GM23338 (cell line): Measurements from ENCODE around the gene DHRS7B. TPM values are rescaled to one million over a fixed set of nuclear protein-coding genes. Genes with fewer than 3 reads are reported as not detected.

Experiments used
- ATAC-seq: fragments of 200-7000 bp; cut with Tn5 transposase; 3 replicates; pipeline ENCODE4 v1.9.1; 2020
- DNase-seq: peaks from one replicate; pipeline ENCODE4 v3.0.0-alpha.2; 2015; ENCODE audit warnings: low spot score
- H2AFZ ChIP-seq: fragments of 200-600 bp; sonication (generic); 2 replicates; pipeline ENCODE4 v1.8.0; 2016; ENCODE audit warnings: antibody characterized with exemption, mild to moderate bottlenecking, moderate library complexity
- H3F3A ChIP-seq: fragments of 200-600 bp; sonication (generic); replicated peaks from 2 replicates; pipeline ENCODE4 v1.8.0; 2017; ENCODE audit warnings: antibody characterized with exemption, mixed run types, low read depth
- H3K27ac ChIP-seq: fragments of 200-600 bp; sonication (generic); 2 replicates; pipeline ENCODE4 v1.6.1; 2016; ENCODE audit warnings: low read depth
- H3K27me3 ChIP-seq: fragments of 200-600 bp; sonication (generic); 2 replicates; pipeline ENCODE4 v1.8.0; 2016; ENCODE audit warnings: mild to moderate bottlenecking, mixed run types, moderate library complexity; ENCODE audit not compliant: insufficient read depth
- H3K36me3 ChIP-seq: fragments of 200-600 bp; sonication (generic); 2 replicates; pipeline ENCODE4 v1.8.0; 2016; ENCODE audit warnings: mild to moderate bottlenecking; ENCODE audit not compliant: insufficient read depth
- H3K4me1 ChIP-seq: fragments of 200-600 bp; sonication (generic); 2 replicates; pipeline ENCODE4 v1.8.0; 2016; ENCODE audit warnings: mild to moderate bottlenecking, moderate library complexity; ENCODE audit not compliant: insufficient read depth
- H3K4me2 ChIP-seq: fragments of 200-600 bp; sonication (generic); 2 replicates; pipeline ENCODE4 v1.7.1; 2017; ENCODE audit warnings: mixed run types
- H3K4me3 ChIP-seq: fragments of 200-600 bp; sonication (generic); 2 replicates; pipeline ENCODE4 v1.6.1; 2016; ENCODE audit warnings: mixed run types
- H3K79me2 ChIP-seq: fragments of 200-600 bp; sonication (generic); replicated peaks from 2 replicates; pipeline ENCODE4 v1.8.0; 2017; ENCODE audit warnings: mild to moderate bottlenecking; ENCODE audit not compliant: insufficient read depth
- H3K9me2 ChIP-seq: fragments of 200-600 bp; sonication (generic); 2 replicates; pipeline ENCODE4 v1.8.0; 2017; ENCODE audit not compliant: insufficient read depth
- H4K20me1 ChIP-seq: fragments of 200-600 bp; sonication (generic); replicated peaks from 2 replicates; pipeline ENCODE4 v1.8.0; 2017; ENCODE audit warnings: mild to moderate bottlenecking; ENCODE audit not compliant: insufficient read depth
- H3K27ac Mint-ChIP-seq: 2 replicates; pipeline ENCODE4 v1.8.0; 2020; ENCODE audit warnings: inconsistent platforms, mild to moderate bottlenecking, moderate library complexity, mixed read lengths
- H3K27me3 Mint-ChIP-seq: 3 replicates; pipeline ENCODE4 v1.8.0; 2022; ENCODE audit warnings: low read depth, mild to moderate bottlenecking, moderate library complexity, mixed read lengths, inconsistent platforms; ENCODE audit not compliant: insufficient read depth, poor library complexity
- H3K36me3 Mint-ChIP-seq: 3 replicates; pipeline ENCODE4 v1.8.0; 2021; ENCODE audit warnings: low read depth, mild to moderate bottlenecking, inconsistent platforms, moderate library complexity, mixed read lengths
- H3K4me1 Mint-ChIP-seq: 3 replicates; pipeline ENCODE4 v1.8.0; 2020; ENCODE audit warnings: mild to moderate bottlenecking, inconsistent platforms, mixed read lengths
- H3K4me3 Mint-ChIP-seq: 3 replicates; pipeline ENCODE4 v1.8.0; 2021; ENCODE audit warnings: moderate library complexity, mild to moderate bottlenecking, inconsistent platforms, mixed read lengths
- H3K9me3 Mint-ChIP-seq: 3 replicates; pipeline ENCODE4 v1.8.0; 2020; ENCODE audit warnings: moderate library complexity, mild to moderate bottlenecking, inconsistent platforms, mixed read lengths
- CREB1 ChIP-seq: fragments of 250-450 bp; sonication (Bioruptor Pico); IDR thresholded peaks from 2 replicates; pipeline ENCODE4 v1.5.0; 2020; ENCODE audit warnings: low read depth, mild to moderate bottlenecking, moderate library complexity
- EZH2 ChIP-seq: fragments of 200-600 bp; sonication (generic); IDR thresholded peaks from one replicate; pipeline ENCODE4 v1.8.0; 2017; ENCODE audit warnings: antibody characterized with exemption, mild to moderate bottlenecking, low read depth; ENCODE audit not compliant: unreplicated experiment
- JUNB ChIP-seq: IDR thresholded peaks from one replicate; pipeline ENCODE4 v1.6.1; 2016; ENCODE audit warnings: antibody characterized with exemption; ENCODE audit not compliant: unreplicated experiment
- POLR2AphosphoS5 ChIP-seq: IDR thresholded peaks from 2 replicates; pipeline ENCODE4 v1.6.1; 2016; ENCODE audit warnings: antibody characterized with exemption, low read depth
- STAT1 ChIP-seq: IDR thresholded peaks from one replicate; pipeline ENCODE4 v1.6.1; 2016; ENCODE audit warnings: antibody characterized with exemption; ENCODE audit not compliant: unreplicated experiment
- ZNF114 ChIP-seq: fragments of 250-450 bp; sonication (Bioruptor Pico); IDR thresholded peaks from 2 replicates; pipeline ENCODE4 v1.5.0; 2020; ENCODE audit warnings: mild to moderate bottlenecking, moderate library complexity
- polyA plus RNA-seq: library from polyadenylated mRNA; unstranded; fragments of >200 nt; fragmentation: Nextera tagmentation; extraction: Ambion mirVana; gene quantifications from 2 replicates; pipeline ENCODE4 v1.2.1, GENCODE V29; 2016
- total RNA-seq: library from RNA; depleted of rRNA; stranded (reverse); fragments of >200 nt; shearing (Covaris generic); gene quantifications from 2 replicates; pipeline ENCODE4 v1.2.3, GENCODE V29; 2014
- TF ChIP-seq, protein P1 (sequence below), 2 experiments: fragments of 200-600 bp in 1 of 2; sonication (generic) in 1 of 2; conservative IDR thresholded peaks; 2 replicates each; pipeline versions ENCODE4 v1.5.1 to v1.6.1; 2016 to 2017; ENCODE audit warnings: antibody characterized with exemption in 2 of 2, low read depth in 2 of 2, mild to moderate bottlenecking in 2 of 2, moderate library complexity in 1 of 2
- TF ChIP-seq, protein P2 (sequence below): IDR thresholded peaks from one replicate; pipeline ENCODE4 v1.6.1; 2018; ENCODE audit warnings: antibody characterized with exemption; ENCODE audit not compliant: unreplicated experiment
- TF ChIP-seq, protein P3 (sequence below): IDR thresholded peaks from 2 replicates; pipeline ENCODE4 v1.6.1; 2016; ENCODE audit warnings: antibody characterized with exemption

Gene DHRS7B
- total and polyA plus RNA-seq, 2 experiments from 2014 or later = 26.6 to 27.9 TPM

DNA sequence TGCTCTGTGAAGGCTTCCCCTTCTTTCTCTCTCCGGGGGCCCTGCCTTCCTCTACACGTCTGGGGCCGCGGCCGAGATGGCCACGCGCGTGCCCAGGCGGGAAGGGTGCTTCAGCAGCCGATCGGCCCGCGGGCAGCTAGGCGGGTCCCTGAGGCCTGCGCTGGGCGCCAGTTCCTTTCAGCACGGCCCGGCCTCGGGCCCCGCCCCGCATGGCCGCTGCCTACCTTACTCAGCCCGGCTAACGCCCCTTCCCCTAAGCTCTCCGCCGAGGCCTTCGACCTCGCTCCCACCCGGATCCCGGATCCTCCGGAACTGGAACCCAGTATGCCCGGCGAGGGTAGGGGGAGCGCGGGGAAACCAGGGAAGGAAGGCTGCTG lies 86.9 kb downstream of the DHRS7B start (continued):
- TF ChIP-seq, protein P1, sequence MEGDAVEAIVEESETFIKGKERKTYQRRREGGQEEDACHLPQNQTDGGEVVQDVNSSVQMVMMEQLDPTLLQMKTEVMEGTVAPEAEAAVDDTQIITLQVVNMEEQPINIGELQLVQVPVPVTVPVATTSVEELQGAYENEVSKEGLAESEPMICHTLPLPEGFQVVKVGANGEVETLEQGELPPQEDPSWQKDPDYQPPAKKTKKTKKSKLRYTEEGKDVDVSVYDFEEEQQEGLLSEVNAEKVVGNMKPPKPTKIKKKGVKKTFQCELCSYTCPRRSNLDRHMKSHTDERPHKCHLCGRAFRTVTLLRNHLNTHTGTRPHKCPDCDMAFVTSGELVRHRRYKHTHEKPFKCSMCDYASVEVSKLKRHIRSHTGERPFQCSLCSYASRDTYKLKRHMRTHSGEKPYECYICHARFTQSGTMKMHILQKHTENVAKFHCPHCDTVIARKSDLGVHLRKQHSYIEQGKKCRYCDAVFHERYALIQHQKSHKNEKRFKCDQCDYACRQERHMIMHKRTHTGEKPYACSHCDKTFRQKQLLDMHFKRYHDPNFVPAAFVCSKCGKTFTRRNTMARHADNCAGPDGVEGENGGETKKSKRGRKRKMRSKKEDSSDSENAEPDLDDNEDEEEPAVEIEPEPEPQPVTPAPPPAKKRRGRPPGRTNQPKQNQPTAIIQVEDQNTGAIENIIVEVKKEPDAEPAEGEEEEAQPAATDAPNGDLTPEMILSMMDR (conservative IDR thresholded peaks at IDR 0.05; ENCODE audit: low read depth in 2 of 2) = no peak
- TF ChIP-seq ZNF114 (CRISPR knock-in tag) (no peak), JUNB (no peak)
- TF ChIP-seq, protein P2, sequence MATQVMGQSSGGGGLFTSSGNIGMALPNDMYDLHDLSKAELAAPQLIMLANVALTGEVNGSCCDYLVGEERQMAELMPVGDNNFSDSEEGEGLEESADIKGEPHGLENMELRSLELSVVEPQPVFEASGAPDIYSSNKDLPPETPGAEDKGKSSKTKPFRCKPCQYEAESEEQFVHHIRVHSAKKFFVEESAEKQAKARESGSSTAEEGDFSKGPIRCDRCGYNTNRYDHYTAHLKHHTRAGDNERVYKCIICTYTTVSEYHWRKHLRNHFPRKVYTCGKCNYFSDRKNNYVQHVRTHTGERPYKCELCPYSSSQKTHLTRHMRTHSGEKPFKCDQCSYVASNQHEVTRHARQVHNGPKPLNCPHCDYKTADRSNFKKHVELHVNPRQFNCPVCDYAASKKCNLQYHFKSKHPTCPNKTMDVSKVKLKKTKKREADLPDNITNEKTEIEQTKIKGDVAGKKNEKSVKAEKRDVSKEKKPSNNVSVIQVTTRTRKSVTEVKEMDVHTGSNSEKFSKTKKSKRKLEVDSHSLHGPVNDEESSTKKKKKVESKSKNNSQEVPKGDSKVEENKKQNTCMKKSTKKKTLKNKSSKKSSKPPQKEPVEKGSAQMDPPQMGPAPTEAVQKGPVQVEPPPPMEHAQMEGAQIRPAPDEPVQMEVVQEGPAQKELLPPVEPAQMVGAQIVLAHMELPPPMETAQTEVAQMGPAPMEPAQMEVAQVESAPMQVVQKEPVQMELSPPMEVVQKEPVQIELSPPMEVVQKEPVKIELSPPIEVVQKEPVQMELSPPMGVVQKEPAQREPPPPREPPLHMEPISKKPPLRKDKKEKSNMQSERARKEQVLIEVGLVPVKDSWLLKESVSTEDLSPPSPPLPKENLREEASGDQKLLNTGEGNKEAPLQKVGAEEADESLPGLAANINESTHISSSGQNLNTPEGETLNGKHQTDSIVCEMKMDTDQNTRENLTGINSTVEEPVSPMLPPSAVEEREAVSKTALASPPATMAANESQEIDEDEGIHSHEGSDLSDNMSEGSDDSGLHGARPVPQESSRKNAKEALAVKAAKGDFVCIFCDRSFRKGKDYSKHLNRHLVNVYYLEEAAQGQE = no peak
- TF ChIP-seq, protein P3, sequence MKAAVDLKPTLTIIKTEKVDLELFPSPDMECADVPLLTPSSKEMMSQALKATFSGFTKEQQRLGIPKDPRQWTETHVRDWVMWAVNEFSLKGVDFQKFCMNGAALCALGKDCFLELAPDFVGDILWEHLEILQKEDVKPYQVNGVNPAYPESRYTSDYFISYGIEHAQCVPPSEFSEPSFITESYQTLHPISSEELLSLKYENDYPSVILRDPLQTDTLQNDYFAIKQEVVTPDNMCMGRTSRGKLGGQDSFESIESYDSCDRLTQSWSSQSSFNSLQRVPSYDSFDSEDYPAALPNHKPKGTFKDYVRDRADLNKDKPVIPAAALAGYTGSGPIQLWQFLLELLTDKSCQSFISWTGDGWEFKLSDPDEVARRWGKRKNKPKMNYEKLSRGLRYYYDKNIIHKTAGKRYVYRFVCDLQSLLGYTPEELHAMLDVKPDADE = no peak

DNA sequence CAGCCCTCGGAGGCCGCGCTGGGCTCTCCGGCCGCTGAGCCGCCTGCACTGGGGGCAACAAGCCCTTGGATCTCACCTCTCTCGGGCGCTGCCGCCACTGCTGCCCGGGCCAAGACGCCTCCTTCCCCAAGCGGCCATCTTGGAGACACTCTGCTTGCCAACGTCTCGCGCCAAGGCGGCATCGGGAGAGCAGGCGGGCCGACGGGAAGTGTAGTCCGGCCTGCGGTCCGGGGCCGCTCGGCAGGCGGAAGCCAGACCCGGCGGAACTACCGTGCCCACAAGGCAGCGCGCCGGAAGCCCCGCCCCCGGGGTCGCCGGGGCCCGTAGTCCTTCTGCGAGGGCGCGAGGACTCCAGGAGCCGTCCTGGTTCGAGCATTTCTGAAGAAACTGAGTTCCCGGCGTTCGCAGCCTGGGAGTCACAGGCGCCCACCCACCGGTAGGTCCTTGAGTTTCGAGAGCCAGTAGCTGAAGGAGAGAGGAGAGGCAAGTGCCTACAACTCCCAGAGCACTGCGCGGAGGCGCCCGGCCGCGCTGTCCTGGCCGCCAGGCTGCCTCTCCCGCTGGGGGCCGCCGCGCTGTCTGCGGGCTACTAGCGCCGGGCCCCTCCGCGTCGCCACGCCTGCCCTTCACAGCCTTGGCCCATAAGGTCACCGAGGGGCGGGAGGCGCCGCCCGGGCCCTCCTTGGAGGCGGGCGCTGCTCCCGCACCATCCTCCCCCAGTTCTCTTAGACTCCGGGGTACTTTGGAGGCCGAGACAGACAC lies 87.4 kb downstream of the DHRS7B start, which contains the start of gene TMEM11:
TMEM11 (minus strand) TSS at position 147 of the 762 bp plus-strand sequence; CDS start at position 138, 9 bp downstream.
- Histone ChIP-seq H3F3A (peaks cover 6% of the 10 kb centered on the region), H3K4me2 (peak within 1 kb of the TSS; percentile 98), H3K27ac (peak within 1 kb of the TSS; percentile 99), H3K4me3 (peak within 1 kb of the TSS; percentile 98), H3K9me2 (no peaks in the 10 kb centered on the region), H3K27me3 (no peaks in the 10 kb centered on the region), H4K20me1 (peaks cover 43% of the 10 kb centered on the region), H2AFZ (peak within 1 kb of the TSS; percentile 92; the same call in 1 of the 2 replicates), H3K79me2 (peaks cover 59% of the 10 kb centered on the region), H3K4me1 (peaks cover 21% of the 10 kb centered on the region), H3K36me3 (peaks cover 6% of the 10 kb centered on the region; the same call in 1 of the 2 replicates)
- Mint-ChIP-seq H3K9me3 (no peaks in the 10 kb centered on the region), H3K4me3 (peak within 1 kb of the TSS; percentile 98), H3K36me3 (peaks cover 14% of the 10 kb centered on the region), H3K27ac (peak within 1 kb of the TSS; percentile 98), H3K27me3 (peaks cover 2% of the 10 kb centered on the region), H3K4me1 (peaks cover 38% of the 10 kb centered on the region)
- ATAC-seq (peak; percentile 88), DNase-seq (peak; percentile 98)
- no peak for TF ChIP-seq JUNB
- TF ChIP-seq, protein P3 = peak; percentile 98
- peak; percentile 59 for TF ChIP-seq CREB1
- TF ChIP-seq, protein P1 (conservative IDR thresholded peaks at IDR 0.05; ENCODE audit: low read depth in 2 of 2) = no peak
- TF ChIP-seq, protein P2 = no peak
- TF ChIP-seq POLR2AphosphoS5 = peak; percentile 70
- no peak for TF ChIP-seq STAT1
- TF ChIP-seq EZH2 = no peak
- TF ChIP-seq ZNF114 (CRISPR knock-in tag) = no peak
